Measurements from ENCODE around the gene VPS4A.

DNA sequence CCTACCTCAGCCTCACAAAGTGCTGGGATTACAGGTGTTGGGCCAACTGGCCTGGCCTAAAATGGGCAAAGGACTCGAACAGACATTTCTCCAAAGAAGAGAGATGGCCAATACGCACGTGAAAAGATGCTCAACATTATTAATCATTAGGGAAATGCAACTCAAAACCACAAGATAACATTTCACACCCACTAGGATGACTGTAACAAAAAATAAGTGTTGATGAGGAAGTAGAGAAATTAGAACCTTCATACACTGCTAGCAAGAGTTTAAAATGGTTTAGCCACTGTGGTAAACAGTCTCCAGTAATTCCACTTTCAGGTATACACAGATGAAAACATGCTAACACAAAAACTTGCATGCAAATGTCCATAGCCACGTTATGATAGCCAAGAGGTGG is 34.8 kb downstream of the VPS4A start:
- no peak for TF ChIP-seq OSR1 (CRISPR knock-in tag; IDR thresholded peaks at IDR 0.05)
- TF ChIP-seq RARB (CRISPR knock-in tag; IDR thresholded peaks at IDR 0.05) = no peak
- TF ChIP-seq PATZ1 (CRISPR knock-in tag; IDR thresholded peaks at IDR 0.05; ENCODE audit: borderline replicate concordance) = no peak
- TF ChIP-seq TSHZ2 (CRISPR knock-in tag; IDR thresholded peaks at IDR 0.05) = no peak
- TF ChIP-seq ARNTL (CRISPR knock-in tag; IDR thresholded peaks at IDR 0.05; ENCODE audit: borderline replicate concordance, low read depth) = no peak
- TF ChIP-seq PPARA (CRISPR knock-in tag; IDR thresholded peaks at IDR 0.05; ENCODE audit: borderline replicate concordance) = no peak
- TF ChIP-seq CREB5 (CRISPR knock-in tag; IDR thresholded peaks at IDR 0.05; ENCODE audit: low read depth) = no peak
- no peak for TF ChIP-seq ESRRG (CRISPR knock-in tag; IDR thresholded peaks at IDR 0.05)
- TF ChIP-seq TCF4 (CRISPR knock-in tag; IDR thresholded peaks at IDR 0.05; ENCODE audit: borderline replicate concordance) = no peak
- TF ChIP-seq ZNF565 (CRISPR knock-in tag; conservative IDR thresholded peaks at IDR 0.05; ENCODE audit: low read depth) = no peak
- no peak for TF ChIP-seq CSRNP3 (CRISPR knock-in tag; IDR thresholded peaks at IDR 0.05)
- TF ChIP-seq CSDC2 (CRISPR knock-in tag; IDR thresholded peaks at IDR 0.05) = no peak
- no peak for TF ChIP-seq ZFP3 (CRISPR knock-in tag; IDR thresholded peaks at IDR 0.05)
